HG03108 (cell line): ENCODE data around the gene SLC24A2.
"Not testable (repeated sequence)": the region's sequence is repeated elsewhere in the genome, so short reads cannot be mapped to it uniquely, and the experiment has no call there.

Source experiments
- ATAC-seq: cut with Tn5 transposase; IDR thresholded peaks from one replicate; pipeline ENCODE4 v1.9.1; 2021; ENCODE audit warnings: moderate library complexity; ENCODE audit not compliant: unreplicated experiment

Gene SLC24A2

GRCh38 chr9:19788614-19789271, at the start of gene SLC24A2:
Gene SLC24A2 (minus strand): TSS chr9:19789037.
- ATAC-seq = no peak

GRCh38 chr9:19833331-19833730, 44.5 kb upstream of the SLC24A2 start:
- ATAC-seq = not testable (repeated sequence)

- ATAC-seq = no peak
These were observed 42.0 kb upstream of the SLC24A2 start for GRCh38 chr9:19830796-19831195.

GRCh38 chr9:19828576-19829109, 39.8 kb upstream of the SLC24A2 start:
- ATAC-seq = no peak

GRCh38 chr9:19816769-19817168, 27.9 kb upstream of the SLC24A2 start:
- no peak for ATAC-seq

- no peak for ATAC-seq
These were observed 23.4 kb upstream of the SLC24A2 start for GRCh38 chr9:19812194-19812593.

- no peak for ATAC-seq
These were observed 20.8 kb upstream of the SLC24A2 start for GRCh38 chr9:19809422-19810269.

GRCh38 chr9:19807182-19807892, 18.5 kb upstream of the SLC24A2 start:
- ATAC-seq = no peak

- no peak for ATAC-seq
These were observed 15.6 kb upstream of the SLC24A2 start for GRCh38 chr9:19804431-19804830.

GRCh38 chr9:19800884-19801283, 12.0 kb upstream of the SLC24A2 start:
- no peak for ATAC-seq

GRCh38 chr9:19799784-19800183, 10.9 kb upstream of the SLC24A2 start:
- ATAC-seq = no peak

- no peak for ATAC-seq
These were observed 685 bp downstream of the SLC24A2 start for GRCh38 chr9:19788152-19788551.

GRCh38 chr9:19787672-19788071, 1.2 kb downstream of the SLC24A2 start:
- no peak for ATAC-seq

GRCh38 chr9:19785230-19785629, 3.6 kb downstream of the SLC24A2 start:
- ATAC-seq = no peak

- no peak for ATAC-seq
These were observed 4.7 kb downstream of the SLC24A2 start for GRCh38 chr9:19784136-19784535.

GRCh38 chr9:19783500-19783899, 5.3 kb downstream of the SLC24A2 start:
- ATAC-seq = no peak

- ATAC-seq = no peak
These were observed 6.8 kb downstream of the SLC24A2 start for GRCh38 chr9:19782005-19782404.

GRCh38 chr9:19781240-19781639, 7.6 kb downstream of the SLC24A2 start:
- ATAC-seq = no peak

GRCh38 chr9:19771446-19771845, 17.4 kb downstream of the SLC24A2 start:
- ATAC-seq = no peak

GRCh38 chr9:19770973-19771372, 17.9 kb downstream of the SLC24A2 start:
- ATAC-seq = no peak

- no peak for ATAC-seq
These were observed 19.6 kb downstream of the SLC24A2 start for GRCh38 chr9:19769213-19769612.
